ENCODE measurements around the gene LOXL1.

LOXL1 gene

GRCh38 chr15:73939138-73939537 lies 12.9 kb downstream of the LOXL1 start:
- no peak for DNase-seq (ENCODE audit: low read depth)

- DNase-seq (ENCODE audit: low read depth): no peak
Observed at GRCh38 chr15:73940061-73940981, 14.1 kb downstream of the LOXL1 start.

- peak; percentile 99 for DNase-seq (ENCODE audit: low read depth)
Observed at GRCh38 chr15:73941044-73941443, 14.8 kb downstream of the LOXL1 start.

GRCh38 chr15:73941449-73941848 lies 15.2 kb downstream of the LOXL1 start:
- no peak for DNase-seq (ENCODE audit: low read depth)

GRCh38 chr15:73941871-73942635 lies 15.8 kb downstream of the LOXL1 start:
- no peak for DNase-seq (ENCODE audit: low read depth)

- DNase-seq (ENCODE audit: low read depth): no peak
Observed at GRCh38 chr15:73942751-73943270, 16.5 kb downstream of the LOXL1 start.

GRCh38 chr15:73944161-73945129 lies 18.2 kb downstream of the LOXL1 start:
- DNase-seq (ENCODE audit: low read depth): no peak

- DNase-seq (ENCODE audit: low read depth): no peak
Observed at GRCh38 chr15:73945130-73945508, 18.9 kb downstream of the LOXL1 start.

GRCh38 chr15:73946046-73946721 lies 19.9 kb downstream of the LOXL1 start:
- DNase-seq (ENCODE audit: low read depth): no peak

GRCh38 chr15:73946795-73947370 lies 20.6 kb downstream of the LOXL1 start:
- no peak for DNase-seq (ENCODE audit: low read depth)

- no peak for DNase-seq (ENCODE audit: low read depth)
Observed at GRCh38 chr15:73947651-73948050, 21.4 kb downstream of the LOXL1 start.

- DNase-seq (ENCODE audit: low read depth): no peak
Observed at GRCh38 chr15:73948396-73948795, 22.1 kb downstream of the LOXL1 start.

- DNase-seq (ENCODE audit: low read depth): no peak
Observed at GRCh38 chr15:73948982-73949381, 22.7 kb downstream of the LOXL1 start.

- no peak for DNase-seq (ENCODE audit: low read depth)
Observed at GRCh38 chr15:73949496-73949895, 23.2 kb downstream of the LOXL1 start.

- no peak for DNase-seq (ENCODE audit: low read depth)
Observed at GRCh38 chr15:73950479-73950830, 24.2 kb downstream of the LOXL1 start.

GRCh38 chr15:73950831-73951561 lies 24.7 kb downstream of the LOXL1 start:
- DNase-seq (ENCODE audit: low read depth): peak; percentile 95

- no peak for DNase-seq (ENCODE audit: low read depth)
Observed at GRCh38 chr15:73951601-73952000, 25.3 kb downstream of the LOXL1 start.

- DNase-seq (ENCODE audit: low read depth): no peak
Observed at GRCh38 chr15:73952171-73952912, 26.1 kb downstream of the LOXL1 start.

Data from HS-27A (cell line).